Measurements from ENCODE around the gene BTBD10.
A peak's percentile ranks its signal among the peaks of the same experiment; 100 is the strongest.

BTBD10 gene

DNA sequence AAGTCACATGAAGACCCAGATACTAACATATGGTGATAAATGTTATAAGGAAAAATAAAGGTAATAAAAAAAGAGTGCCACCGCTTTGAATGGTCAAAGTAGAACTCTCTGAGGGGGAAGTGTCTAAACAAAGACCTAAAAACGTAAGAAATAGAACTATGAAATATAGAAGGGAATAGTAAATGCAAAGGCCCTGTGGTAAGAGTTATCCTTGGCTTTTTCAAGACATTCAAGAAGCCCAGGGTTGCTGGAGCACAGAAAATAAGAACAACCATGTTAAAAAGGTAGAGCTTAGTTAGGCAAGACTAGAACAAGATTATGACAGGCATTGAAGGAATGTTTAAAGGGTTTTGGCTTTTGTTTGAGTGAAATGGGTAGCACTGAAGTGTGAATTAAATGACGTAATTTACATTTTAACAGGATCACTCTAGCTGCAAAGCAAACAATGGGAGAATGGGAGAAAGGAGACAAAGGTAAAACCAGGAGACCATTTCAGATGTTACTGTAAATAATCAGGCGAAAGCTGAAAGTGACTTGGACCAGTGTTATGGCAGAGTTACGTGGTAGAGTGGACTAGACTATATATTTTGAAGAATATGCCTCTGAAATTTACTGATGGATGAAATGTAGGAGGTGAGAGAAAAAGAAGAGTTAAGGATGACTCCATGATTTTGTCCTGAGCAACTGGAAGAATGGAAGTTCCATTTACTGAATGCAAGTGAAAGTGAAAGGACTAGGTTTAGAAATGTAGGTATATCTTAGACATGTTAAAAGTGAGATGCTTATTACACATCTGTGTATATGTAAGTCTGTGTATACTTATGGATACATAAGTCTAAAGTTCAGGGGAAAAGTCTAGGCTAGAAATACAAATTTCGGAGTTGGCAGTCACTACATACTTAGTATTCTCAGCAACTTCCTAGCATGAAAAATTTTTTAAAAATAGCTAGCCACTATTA lies 28.5 kb downstream of the BTBD10 start:
- peak; percentile 2 for DNase-seq (ENCODE audit: low spot score)
- no peak overlapping the region for H3K27ac ChIP-seq
- POLR2A ChIA-PET (ENCODE audit: low non-redundant PET): no interaction called here
- TF ChIP-seq CTCF (conservative IDR thresholded peaks at IDR 0.05; ENCODE audit: low read depth): no peak
- CTCF ChIA-PET: interaction anchor here (0.6 kb wide), 1 partner anchor 1647 kb away, joined by 6 read pairs; no protein-coding TSS in a partner anchor

DNA sequence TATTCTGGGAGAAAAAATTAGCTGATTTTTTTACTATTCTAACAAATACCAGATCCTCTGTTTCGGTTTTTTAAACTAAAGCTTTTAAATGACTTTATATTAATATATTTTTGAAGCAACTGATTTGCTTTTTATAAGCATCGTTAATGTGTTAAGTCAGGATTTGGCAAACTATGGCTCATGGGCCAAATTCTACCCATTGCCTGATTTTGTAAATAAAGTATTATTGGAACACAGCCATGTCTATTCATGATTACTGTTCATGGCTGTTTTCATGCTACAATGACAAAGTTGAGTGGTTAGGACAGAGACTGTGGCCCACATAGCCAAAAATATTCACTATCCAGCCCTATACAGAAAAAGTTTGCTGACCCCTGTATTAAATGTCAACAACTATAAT lies 29.6 kb downstream of the BTBD10 start:
- ChIA-PET CTCF (no interaction called here), POLR2A (ENCODE audit: low non-redundant PET) (no interaction called here)
- no peak for TF ChIP-seq CTCF (conservative IDR thresholded peaks at IDR 0.05; ENCODE audit: low read depth)
- DNase-seq (ENCODE audit: low spot score): no peak
- no peak overlapping the region for H3K27ac ChIP-seq

DNA sequence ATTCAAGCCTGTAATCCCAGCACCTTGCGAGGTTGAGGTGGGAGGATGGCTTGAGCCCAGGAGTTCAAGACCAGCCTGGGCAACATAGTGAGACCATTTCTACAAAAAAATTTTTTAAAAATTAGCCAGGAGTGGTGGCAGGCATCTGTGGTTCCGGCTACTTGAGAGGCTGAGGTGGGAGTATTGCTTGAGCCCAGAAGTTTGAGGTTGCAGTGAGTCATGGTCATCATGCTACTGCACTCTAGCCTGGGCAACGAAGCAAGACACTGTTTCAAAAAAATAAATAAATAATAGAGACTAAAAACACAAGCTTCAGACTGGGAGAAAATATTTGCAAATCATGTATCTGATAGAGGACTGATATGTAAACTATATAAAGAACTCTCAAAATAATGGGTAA lies 33.2 kb downstream of the BTBD10 start:
- CTCF ChIA-PET: no interaction called here

DNA sequence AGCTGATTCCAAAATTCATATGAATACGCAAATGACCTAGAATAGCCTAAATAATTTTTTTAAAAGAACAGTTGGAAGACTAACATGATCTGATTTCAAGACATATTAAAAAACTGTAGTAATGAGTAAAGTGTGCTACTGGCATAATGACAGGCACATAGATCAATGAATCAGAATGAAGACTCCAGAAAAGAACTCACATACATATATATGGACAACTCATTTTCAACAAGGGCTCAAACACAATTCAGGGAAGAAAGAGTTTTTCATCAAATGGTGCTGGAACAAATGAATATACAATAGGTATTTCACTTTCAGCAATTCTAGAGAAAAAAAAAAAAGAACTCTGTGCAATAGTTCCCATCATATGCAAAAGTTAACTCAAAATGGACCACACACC lies 33.7 kb downstream of the BTBD10 start:
- ChIA-PET CTCF (no interaction called here), POLR2A (ENCODE audit: low non-redundant PET) (no interaction called here)
- no peak for TF ChIP-seq CTCF (conservative IDR thresholded peaks at IDR 0.05; ENCODE audit: low read depth)
- H3K27ac ChIP-seq: no peak overlapping the region
- no peak for DNase-seq (ENCODE audit: low spot score)

More for the DNA sequence above, 33.2 kb downstream of the BTBD10 start:
- POLR2A ChIA-PET (ENCODE audit: low non-redundant PET): no interaction called here
- DNase-seq (ENCODE audit: low spot score): no peak
- H3K27ac ChIP-seq: no peak overlapping the region
- TF ChIP-seq CTCF (conservative IDR thresholded peaks at IDR 0.05; ENCODE audit: low read depth): no peak

DNA sequence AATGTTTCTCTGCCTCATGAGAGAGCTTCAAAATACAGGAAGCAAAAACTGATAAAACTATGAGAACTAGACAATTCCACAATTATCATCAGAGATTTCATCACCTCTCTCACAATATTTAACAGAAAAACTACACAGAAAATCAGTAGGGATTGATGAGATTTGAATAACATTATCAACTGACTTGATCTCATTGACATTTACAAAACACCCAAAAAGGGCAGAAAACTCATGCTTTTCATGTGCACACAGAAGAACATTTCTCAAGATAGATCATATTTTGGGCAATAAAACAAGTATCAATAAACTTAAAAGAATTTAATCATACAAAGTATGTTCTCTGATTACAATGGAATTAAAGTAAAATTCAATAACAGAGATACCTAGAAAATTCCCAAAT lies 35.6 kb downstream of the BTBD10 start:
- CTCF ChIA-PET: no interaction called here
- H3K27ac ChIP-seq: no peak overlapping the region
- no peak for DNase-seq (ENCODE audit: low spot score)
- no peak for TF ChIP-seq CTCF (conservative IDR thresholded peaks at IDR 0.05; ENCODE audit: low read depth)
- POLR2A ChIA-PET (ENCODE audit: low non-redundant PET): no interaction called here

GRCh38 chr11:13423372-13423771 lies 39.6 kb downstream of the BTBD10 start:
- CTCF ChIA-PET: no interaction called here

More at GRCh38 chr11:13423372-13423771, 39.6 kb downstream of the BTBD10 start:
- no peak for TF ChIP-seq CTCF (conservative IDR thresholded peaks at IDR 0.05; ENCODE audit: low read depth)
- H3K27ac ChIP-seq: no peak overlapping the region
- POLR2A ChIA-PET (ENCODE audit: low non-redundant PET): no interaction called here
- DNase-seq (ENCODE audit: low spot score): no peak

Data from RWPE1 (cell line).